ENCODE measurements around the gene MAPK4. TPM values are rescaled to one million over a fixed set of nuclear protein-coding genes. Genes with fewer than 3 reads are reported as not detected.

Gene MAPK4
- total and polyA plus RNA-seq, 7 donors, result 0.60 to 16.1 (median 8.8) TPM; not detected in 1

GRCh38 chr18:50632895-50633515 is 73.1 kb downstream of the MAPK4 start:
- no peaks in the 10 kb centered on the region for H3K36me3 ChIP-seq
- no peaks in the 10 kb centered on the region for H3K27me3 ChIP-seq
- H3K4me1 ChIP-seq, result peaks cover 0 to 39% (median 26%) of the 10 kb centered on the region in 4 donors
- no peaks in the 10 kb centered on the region for H3K9me3 ChIP-seq
- intact Hi-C loops (cut with DNase I), result no loop called here
- peak; percentile 55 for DNase-seq
- TF ChIP-seq CTCF (IDR thresholded peaks at IDR 0.05) (no peak), EP300 (IDR thresholded peaks at IDR 0.05) (no peak), POLR2AphosphoS5 (IDR thresholded peaks at IDR 0.05) (no peak), POLR2A (IDR thresholded peaks at IDR 0.05) (no peak)
- no peak overlapping the region for H3K4me3 ChIP-seq
- 39 to 66% methylated on average over 8 of the region's 8 CpGs for WGBS, 2 donors
- peak overlapping the region in 3 of 4 donors; percentile 69 to 74 (median 69) for H3K27ac ChIP-seq

- Histone ChIP-seq H3K4me1 (peaks cover 0 to 43% (median 34%) of the 10 kb centered on the region in 4 donors), H3K9me3 (no peaks in the 10 kb centered on the region), H3K27ac (peak overlapping the region in 1 of 4 donors; percentile 69), H3K36me3 (no peaks in the 10 kb centered on the region), H3K4me3 (no peak overlapping the region), H3K27me3 (no peaks in the 10 kb centered on the region)
- intact Hi-C loops (cut with DNase I), result no loop called here
- DNase-seq, result peak; percentile 20
- WGBS, 2 donors, result 79 to 81% methylated on average over 3 of the region's 3 CpGs
- TF ChIP-seq EP300 (IDR thresholded peaks at IDR 0.05), result no peak
- no peak for TF ChIP-seq CTCF (IDR thresholded peaks at IDR 0.05)
- no peak for TF ChIP-seq POLR2A (IDR thresholded peaks at IDR 0.05)
- TF ChIP-seq POLR2AphosphoS5 (IDR thresholded peaks at IDR 0.05), result no peak
Observed at GRCh38 chr18:50633992-50634391, 74.1 kb downstream of the MAPK4 start.

GRCh38 chr18:50636366-50637057 is 76.6 kb downstream of the MAPK4 start:
- intact Hi-C loops (cut with DNase I), result no loop called here
- no peak overlapping the region for H3K4me3 ChIP-seq
- no peaks in the 10 kb centered on the region for H3K9me3 ChIP-seq
- no peaks in the 10 kb centered on the region for H3K36me3 ChIP-seq
- TF ChIP-seq EP300 (IDR thresholded peaks at IDR 0.05) (no peak), POLR2AphosphoS5 (IDR thresholded peaks at IDR 0.05) (no peak), POLR2A (IDR thresholded peaks at IDR 0.05) (no peak), CTCF (IDR thresholded peaks at IDR 0.05) (no peak)
- no peaks in the 10 kb centered on the region for H3K27me3 ChIP-seq
- H3K27ac ChIP-seq, result no peak overlapping the region
- DNase-seq, result peak; percentile 26
- H3K4me1 ChIP-seq, result peaks cover 0 to 36% (median 32%) of the 10 kb centered on the region in 4 donors
- WGBS, 2 donors, result 87 to 92% methylated on average over 8 of the region's 8 CpGs

- DNase-seq, result no peak
- Histone ChIP-seq H3K4me3 (no peak overlapping the region), H3K36me3 (no peaks in the 10 kb centered on the region), H3K27ac (peak overlapping the region; percentile 30 to 52 (median 43)), H3K4me1 (peaks cover 0 to 21% (median 17%) of the 10 kb centered on the region in 4 donors), H3K9me3 (no peaks in the 10 kb centered on the region), H3K27me3 (no peaks in the 10 kb centered on the region)
- intact Hi-C loops (cut with DNase I), result no loop called here
- TF ChIP-seq POLR2A (IDR thresholded peaks at IDR 0.05) (no peak), POLR2AphosphoS5 (IDR thresholded peaks at IDR 0.05) (no peak), CTCF (IDR thresholded peaks at IDR 0.05) (no peak), EP300 (IDR thresholded peaks at IDR 0.05) (no peak)
- 78 to 86% methylated on average over 10 of the region's 10 CpGs for whole genome bisulfite sequencing, 2 donors
Observed at GRCh38 chr18:50638016-50638883, 78.4 kb downstream of the MAPK4 start.

All from sigmoid colon (tissue), 7 donors.